Suprapubic skin (tissue), 4 donors: ENCODE results near the gene LPCAT1. TPM values are rescaled to one million over a fixed set of nuclear protein-coding genes. Genes with fewer than 3 reads are reported as not detected.

Source experiments
- DNase-seq, 2 donors: peaks; one replicate each; pipeline ENCODE4 v3.0.0-alpha.2; 2019; ENCODE audit warnings: low spot score in 2 of 2
- H3K27ac ChIP-seq: fragments of 200-600 bp; sonication (generic); one replicate; pipeline ENCODE4 v1.5.1; 2019
- H3K27me3 ChIP-seq: fragments of 200-600 bp; sonication (generic); one replicate; pipeline ENCODE4 v1.5.1; 2019
- H3K36me3 ChIP-seq: fragments of 200-600 bp; sonication (generic); one replicate; pipeline ENCODE4 v1.5.1; 2019
- H3K4me1 ChIP-seq: fragments of 200-600 bp; sonication (generic); one replicate; pipeline ENCODE4 v1.5.1; 2019
- H3K4me3 ChIP-seq: fragments of 200-600 bp; sonication (generic); one replicate; pipeline ENCODE4 v1.5.1; 2019; ENCODE audit warnings: mild to moderate bottlenecking
- H3K9me3 ChIP-seq: fragments of 200-600 bp; sonication (generic); one replicate; pipeline ENCODE4 v1.5.1; 2019
- CTCF ChIP-seq, 2 donors: fragments of 200-600 bp in 1 of 2; fragments of 450-650 bp in 1 of 2; sonication (generic) in 1 of 2; IDR thresholded peaks; one replicate each; pipeline ENCODE4 v1.5.1; 2016 to 2019; ENCODE audit warnings: antibody characterized with exemption in 2 of 2, mild to moderate bottlenecking in 1 of 2, moderate library complexity in 1 of 2
- EP300 ChIP-seq: sonication (generic); formaldehyde crosslinking; IDR thresholded peaks from one replicate; pipeline ENCODE4 v1.6.1; 2017; ENCODE audit warnings: antibody characterized with exemption
- POLR2A ChIP-seq, 2 donors: fragments of 450-650 bp; IDR thresholded peaks; one replicate each; pipeline ENCODE4 v1.6.1; 2017; ENCODE audit warnings: antibody characterized with exemption in 2 of 2, mild to moderate bottlenecking in 2 of 2, moderate library complexity in 2 of 2
- POLR2AphosphoS5 ChIP-seq, 3 donors: sonication (generic); formaldehyde crosslinking; IDR thresholded peaks; one replicate each; pipeline ENCODE4 v1.6.1; 2017; ENCODE audit warnings: antibody characterized with exemption in 3 of 3
- WGBS: methylation state at CpG from one replicate; pipeline ENCODE4 v1.1.5; 2018; 5-methylcytosine and 5-hydroxymethylcytosine counted together
- total RNA-seq, 4 donors: library from RNA; depleted of rRNA; stranded (reverse); fragments of >200 nt; gene quantifications; one replicate each; pipeline ENCODE4 v1.1.0, GENCODE V29; 2016

The LPCAT1 gene
- total RNA-seq, 4 donors from 2014 or later, result 11.3 to 21.0 (median 13.8) TPM

- no peak overlapping the region for H3K27ac ChIP-seq
- peak; percentile 45 to 55 for DNase-seq
- H3K9me3 ChIP-seq, result no peaks in the 10 kb centered on the region
- H3K36me3 ChIP-seq, result peaks cover 43% of the 10 kb centered on the region
- no peak overlapping the region for H3K4me3 ChIP-seq
- no peak for TF ChIP-seq POLR2A (IDR thresholded peaks at IDR 0.05)
- H3K27me3 ChIP-seq, result no peaks in the 10 kb centered on the region
- H3K4me1 ChIP-seq, result peaks cover 2% of the 10 kb centered on the region
- 90% methylated on average over 18 of the region's 24 CpGs for WGBS
These were observed 48.8 kb downstream of the LPCAT1 start for GRCh38 chr5:1474866-1475543.

GRCh38 chr5:1474183-1474839, 49.4 kb downstream of the LPCAT1 start:
- WGBS, result 99% methylated on average over 19 of the region's 21 CpGs
- Histone ChIP-seq H3K27ac (no peak overlapping the region), H3K27me3 (no peaks in the 10 kb centered on the region), H3K4me1 (no peaks in the 10 kb centered on the region), H3K36me3 (peaks cover 43% of the 10 kb centered on the region), H3K4me3 (no peak overlapping the region), H3K9me3 (no peaks in the 10 kb centered on the region)
- TF ChIP-seq CTCF (IDR thresholded peaks at IDR 0.05), result no peak
- TF ChIP-seq POLR2AphosphoS5 (IDR thresholded peaks at IDR 0.05), result no peak
- no peak for TF ChIP-seq EP300
- no peak for TF ChIP-seq POLR2A (IDR thresholded peaks at IDR 0.05)
- DNase-seq, result peak; percentile 54 to 78

GRCh38 chr5:1473746-1474145, 50.0 kb downstream of the LPCAT1 start:
- H3K9me3 ChIP-seq, result no peaks in the 10 kb centered on the region
- peaks cover 40% of the 10 kb centered on the region for H3K36me3 ChIP-seq
- H3K27me3 ChIP-seq, result no peaks in the 10 kb centered on the region
- no peak for TF ChIP-seq EP300
- TF ChIP-seq POLR2AphosphoS5 (IDR thresholded peaks at IDR 0.05), result no peak
- no peak overlapping the region for H3K4me3 ChIP-seq
- H3K27ac ChIP-seq, result no peak overlapping the region
- WGBS, result 94% methylated on average over 12 of the region's 12 CpGs
- DNase-seq, result peak in 1 of 2 donors; percentile 77
- H3K4me1 ChIP-seq, result no peaks in the 10 kb centered on the region

- Histone ChIP-seq H3K27me3 (no peaks in the 10 kb centered on the region), H3K9me3 (no peaks in the 10 kb centered on the region), H3K4me3 (no peak overlapping the region), H3K36me3 (peaks cover 40% of the 10 kb centered on the region), H3K27ac (no peak overlapping the region), H3K4me1 (no peaks in the 10 kb centered on the region)
- TF ChIP-seq EP300, result no peak
- no peak for TF ChIP-seq POLR2A (IDR thresholded peaks at IDR 0.05)
- no peak for TF ChIP-seq POLR2AphosphoS5 (IDR thresholded peaks at IDR 0.05)
- 86% methylated on average over 16 of the region's 23 CpGs for WGBS
- peak in 1 of 2 donors; percentile 65 for DNase-seq
These were observed 50.7 kb downstream of the LPCAT1 start for GRCh38 chr5:1472964-1473628.

GRCh38 chr5:1471997-1472963, 51.5 kb downstream of the LPCAT1 start:
- Histone ChIP-seq H3K36me3 (peaks cover 43% of the 10 kb centered on the region), H3K9me3 (no peaks in the 10 kb centered on the region), H3K4me1 (no peaks in the 10 kb centered on the region), H3K27me3 (no peaks in the 10 kb centered on the region), H3K27ac (no peak overlapping the region), H3K4me3 (no peak overlapping the region)
- peak in 1 of 2 donors; percentile 67 for DNase-seq
- TF ChIP-seq EP300 (no peak), POLR2AphosphoS5 (IDR thresholded peaks at IDR 0.05) (no peak), POLR2A (IDR thresholded peaks at IDR 0.05) (no peak), CTCF (IDR thresholded peaks at IDR 0.05) (no peak)
- 93% methylated on average over 21 of the region's 27 CpGs for WGBS

- Histone ChIP-seq H3K27me3 (no peaks in the 10 kb centered on the region), H3K36me3 (peaks cover 40% of the 10 kb centered on the region), H3K9me3 (no peaks in the 10 kb centered on the region), H3K4me3 (no peak overlapping the region), H3K27ac (no peak overlapping the region), H3K4me1 (no peaks in the 10 kb centered on the region)
- WGBS, result 90% methylated on average over 6 of the region's 8 CpGs
- TF ChIP-seq EP300, result no peak
- no peak for TF ChIP-seq POLR2A (IDR thresholded peaks at IDR 0.05)
- no peak for TF ChIP-seq POLR2AphosphoS5 (IDR thresholded peaks at IDR 0.05)
- TF ChIP-seq CTCF (IDR thresholded peaks at IDR 0.05), result no peak
- peak in 1 of 2 donors; percentile 44 for DNase-seq
These were observed 52.4 kb downstream of the LPCAT1 start for GRCh38 chr5:1471240-1471853.
